Thyroid gland (tissue), 4 donors: ENCODE data around the gene SLC30A7. TPM values are rescaled to one million over a fixed set of nuclear protein-coding genes. Genes with fewer than 3 reads are reported as not detected.

Source experiments
- DNase-seq, 2 donors: peaks; one replicate each; pipeline ENCODE4 v3.0.0-alpha.2; 2019
- H3K27ac ChIP-seq, 3 donors: fragments of 200-600 bp; sonication (generic); 1 replicate in 2 of 3; 2 replicates in 1 of 3; pipeline ENCODE4 v1.5.1; 2016 to 2019; ENCODE audit warnings: mild to moderate bottlenecking in 1 of 3, moderate library complexity in 1 of 3
- H3K27me3 ChIP-seq: fragments of 200-600 bp; sonication (generic); one replicate; pipeline ENCODE4 v1.5.1; 2019
- H3K36me3 ChIP-seq, 2 donors: fragments of 200-600 bp; sonication (generic); one replicate each; pipeline ENCODE4 v1.5.1; 2016 to 2019
- H3K4me1 ChIP-seq, 2 donors: fragments of 200-600 bp; sonication (generic); one replicate each; pipeline ENCODE4 v1.5.1; 2017 to 2019
- H3K4me3 ChIP-seq, 3 donors: fragments of 200-600 bp; sonication (generic); replicated peaks in 1 of 3; 1 replicate in 2 of 3; 2 replicates in 1 of 3; pipeline ENCODE4 v1.5.1; 2016; ENCODE audit warnings: mild to moderate bottlenecking in 1 of 3
- H3K9me3 ChIP-seq: fragments of 200-600 bp; sonication (generic); one replicate; pipeline ENCODE4 v1.5.1; 2017
- POLR2A ChIP-seq, 2 donors: fragments of 450-650 bp; IDR thresholded peaks; one replicate each; pipeline ENCODE4 v1.6.1; 2017; ENCODE audit warnings: antibody characterized with exemption in 2 of 2, mild to moderate bottlenecking in 2 of 2, moderate library complexity in 1 of 2
- WGBS, 2 donors: methylation state at CpG; one replicate each; pipeline ENCODE4 v1.1.5; 2017; 5-methylcytosine and 5-hydroxymethylcytosine counted together
- intact Hi-C: fragments of 100-400 bp; cut with DNase I; formaldehyde crosslinking; loops from one replicate; pipeline ENCODE4 v1.15.1; 2023
- total RNA-seq, 4 donors: library from RNA; depleted of rRNA; stranded (reverse); fragments of >200 nt; gene quantifications; one replicate each; pipeline ENCODE4 v1.2.3, GENCODE V29; 2016
- TF ChIP-seq, protein P1 (sequence below), 6 experiments: fragments of 200-600 bp in 3 of 6; fragments of 450-650 bp in 3 of 6; sonication (generic) in 3 of 6; IDR thresholded peaks; one replicate each; pipeline ENCODE4 v1.5.1; 2016 to 2019; ENCODE audit warnings: antibody characterized with exemption in 6 of 6, mild to moderate bottlenecking in 2 of 6, inconsistent platforms in 1 of 6, moderate library complexity in 1 of 6

Gene SLC30A7
- total RNA-seq, 4 donors from 2014 or later: 32.4 to 39.7 (median 36.1) TPM

- Histone ChIP-seq H3K27ac (no peak overlapping the region), H3K4me3 (no peak overlapping the region), H3K4me1 (peaks cover 0 to 9% of the 10 kb centered on the region in 2 donors), H3K27me3 (no peaks in the 10 kb centered on the region), H3K9me3 (no peaks in the 10 kb centered on the region), H3K36me3 (no peaks in the 10 kb centered on the region)
- DNase-seq: no peak
- intact Hi-C loops: no loop called here
- TF ChIP-seq, protein P1, sequence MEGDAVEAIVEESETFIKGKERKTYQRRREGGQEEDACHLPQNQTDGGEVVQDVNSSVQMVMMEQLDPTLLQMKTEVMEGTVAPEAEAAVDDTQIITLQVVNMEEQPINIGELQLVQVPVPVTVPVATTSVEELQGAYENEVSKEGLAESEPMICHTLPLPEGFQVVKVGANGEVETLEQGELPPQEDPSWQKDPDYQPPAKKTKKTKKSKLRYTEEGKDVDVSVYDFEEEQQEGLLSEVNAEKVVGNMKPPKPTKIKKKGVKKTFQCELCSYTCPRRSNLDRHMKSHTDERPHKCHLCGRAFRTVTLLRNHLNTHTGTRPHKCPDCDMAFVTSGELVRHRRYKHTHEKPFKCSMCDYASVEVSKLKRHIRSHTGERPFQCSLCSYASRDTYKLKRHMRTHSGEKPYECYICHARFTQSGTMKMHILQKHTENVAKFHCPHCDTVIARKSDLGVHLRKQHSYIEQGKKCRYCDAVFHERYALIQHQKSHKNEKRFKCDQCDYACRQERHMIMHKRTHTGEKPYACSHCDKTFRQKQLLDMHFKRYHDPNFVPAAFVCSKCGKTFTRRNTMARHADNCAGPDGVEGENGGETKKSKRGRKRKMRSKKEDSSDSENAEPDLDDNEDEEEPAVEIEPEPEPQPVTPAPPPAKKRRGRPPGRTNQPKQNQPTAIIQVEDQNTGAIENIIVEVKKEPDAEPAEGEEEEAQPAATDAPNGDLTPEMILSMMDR (IDR thresholded peaks at IDR 0.05): no peak
- no peak for TF ChIP-seq POLR2A (IDR thresholded peaks at IDR 0.05)
- WGBS, 2 donors: 84 to 89% methylated on average over 2 of the region's 2 CpGs
These were observed 110.7 kb downstream of the SLC30A7 start for GRCh38 chr1:101006553-101006952.

DNA sequence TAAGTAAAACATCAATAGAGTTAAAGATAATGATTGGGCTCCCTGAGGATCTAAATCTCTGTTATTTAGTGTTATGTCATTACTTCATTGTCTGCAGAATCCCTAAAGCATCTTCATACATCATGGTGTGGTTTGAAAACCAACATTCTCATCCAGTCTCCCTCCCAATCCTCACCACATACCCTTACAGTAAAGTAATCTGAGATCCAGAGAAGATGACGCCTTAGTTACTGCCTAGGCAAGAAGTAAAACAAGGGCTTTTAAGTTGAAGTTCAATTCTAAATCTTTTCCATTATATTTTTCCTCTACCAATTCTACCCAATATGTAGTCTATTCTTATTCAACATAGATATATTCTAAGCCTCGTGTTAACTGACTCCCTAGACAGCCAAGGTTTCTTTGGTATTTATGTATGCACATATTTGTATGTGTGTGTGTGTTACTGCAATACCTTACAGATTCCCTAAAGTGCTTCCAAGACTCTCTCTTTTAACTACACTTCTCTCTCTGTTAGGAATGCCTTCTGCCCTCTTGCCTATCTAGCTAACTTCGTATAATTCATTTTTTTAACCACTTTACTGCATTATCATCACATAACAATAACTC is 112.4 kb downstream of the SLC30A7 start:
- WGBS, 2 donors: 89 to 91% methylated on average over 3 of the region's 3 CpGs
- Histone ChIP-seq H3K4me1 (no peaks in the 10 kb centered on the region), H3K9me3 (no peaks in the 10 kb centered on the region), H3K4me3 (no peak overlapping the region), H3K27me3 (no peaks in the 10 kb centered on the region), H3K27ac (no peak overlapping the region), H3K36me3 (no peaks in the 10 kb centered on the region)
- TF ChIP-seq, protein P1 (IDR thresholded peaks at IDR 0.05): no peak
- TF ChIP-seq POLR2A (IDR thresholded peaks at IDR 0.05): no peak
- intact Hi-C loops: no loop called here
- no peak for DNase-seq

GRCh38 chr1:101013776-101014175 is 117.9 kb downstream of the SLC30A7 start:
- TF ChIP-seq, protein P1 (IDR thresholded peaks at IDR 0.05): no peak
- TF ChIP-seq POLR2A (IDR thresholded peaks at IDR 0.05): no peak

GRCh38 chr1:101017448-101017847 is 121.6 kb downstream of the SLC30A7 start:
- Histone ChIP-seq H3K4me1 (no peaks in the 10 kb centered on the region), H3K27ac (no peak overlapping the region), H3K36me3 (no peaks in the 10 kb centered on the region), H3K27me3 (no peaks in the 10 kb centered on the region), H3K4me3 (no peak overlapping the region), H3K9me3 (no peaks in the 10 kb centered on the region)
- 100% methylated on average over 1 of the region's 1 CpG for WGBS, 2 donors
- intact Hi-C loops: no loop called here
- TF ChIP-seq, protein P1 (IDR thresholded peaks at IDR 0.05): no peak
- no peak for TF ChIP-seq POLR2A (IDR thresholded peaks at IDR 0.05)
- no peak for DNase-seq

More at GRCh38 chr1:101013776-101014175, 117.9 kb downstream of the SLC30A7 start:
- no peaks in the 10 kb centered on the region for H3K36me3 ChIP-seq
- no peak overlapping the region for H3K4me3 ChIP-seq
- intact Hi-C loops: no loop called here
- H3K27me3 ChIP-seq: no peaks in the 10 kb centered on the region
- H3K4me1 ChIP-seq: no peaks in the 10 kb centered on the region
- DNase-seq: no peak
- H3K9me3 ChIP-seq: no peaks in the 10 kb centered on the region
- 79 to 84% methylated on average over 1 of the region's 1 CpG for WGBS, 2 donors
- no peak overlapping the region for H3K27ac ChIP-seq

- Histone ChIP-seq H3K27me3 (no peaks in the 10 kb centered on the region), H3K36me3 (no peaks in the 10 kb centered on the region), H3K27ac (no peak overlapping the region), H3K4me3 (no peak overlapping the region), H3K4me1 (peaks cover 5 to 11% of the 10 kb centered on the region in 2 donors), H3K9me3 (no peaks in the 10 kb centered on the region)
- TF ChIP-seq, protein P1 (IDR thresholded peaks at IDR 0.05): no peak
- TF ChIP-seq POLR2A (IDR thresholded peaks at IDR 0.05): no peak
- WGBS, 2 donors: 89 to 93% methylated on average over 3 of the region's 3 CpGs
- DNase-seq: no peak
- intact Hi-C loops: no loop called here
These were observed 126.4 kb downstream of the SLC30A7 start for GRCh38 chr1:101022294-101022693.
